Testis (tissue), 3 donors: ENCODE data around the gene DCDC2. TPM values are rescaled to one million over a fixed set of nuclear protein-coding genes. Genes with fewer than 3 reads are reported as not detected.
"Not testable (repeated sequence)": the region's sequence is repeated elsewhere in the genome, so short reads cannot be mapped to it uniquely, and the experiment has no call there.

Experiments used
- DNase-seq: peaks from one replicate; pipeline ENCODE4 v3.0.0-alpha.2; 2019
- H3K27ac ChIP-seq, 2 donors: fragments of 200-600 bp; sonication (generic); one replicate each; pipeline ENCODE4 v1.5.1; 2019
- H3K27me3 ChIP-seq: fragments of 200-600 bp; sonication (generic); one replicate; pipeline ENCODE4 v1.5.1; 2019
- H3K36me3 ChIP-seq: fragments of 200-600 bp; sonication (generic); one replicate; pipeline ENCODE4 v1.5.1; 2017; ENCODE audit warnings: low read depth; ENCODE audit errors: missing control alignments
- H3K4me1 ChIP-seq: fragments of 200-600 bp; sonication (generic); one replicate; pipeline ENCODE4 v1.5.1; 2019
- H3K4me3 ChIP-seq, 2 donors: fragments of 200-600 bp; sonication (generic); one replicate each; pipeline ENCODE4 v1.5.1; 2017 to 2019
- H3K9me3 ChIP-seq: fragments of 200-600 bp; sonication (generic); one replicate; pipeline ENCODE4 v1.5.1; 2017
- POLR2A ChIP-seq: fragments of 450-650 bp; IDR thresholded peaks from one replicate; pipeline ENCODE4 v1.6.1; 2017; ENCODE audit warnings: antibody characterized with exemption, mild to moderate bottlenecking, moderate library complexity
- WGBS, 2 donors: methylation state at CpG; one replicate each; pipeline ENCODE4 v1.1.5; 2018; 5-methylcytosine and 5-hydroxymethylcytosine counted together
- intact Hi-C: fragments of 100-400 bp; cut with DNase I; formaldehyde crosslinking; loops from one replicate; pipeline ENCODE4 v1.15.1; 2023; ENCODE audit warnings: low total_unique reads
- polyA plus RNA-seq: library from polyadenylated mRNA; stranded (reverse); fragments of 350-450 nt; fragmentation: Illumina TruSeq; extraction: RNeasy Lipid Tissue Mini Kit (QIAGEN cat#74804); gene quantifications from one replicate; pipeline ENCODE4 v1.2.3, GENCODE V29; 2014; ENCODE audit warnings: low read depth, low replicate concordance; ENCODE audit not compliant: insufficient read depth
- total RNA-seq, 2 donors: library from RNA; depleted of rRNA; stranded (reverse); fragments of >200 nt; gene quantifications; one replicate each; pipeline ENCODE4 v1.2.3, GENCODE V29; 2016
- TF ChIP-seq, protein P1 (sequence below), 3 experiments: fragments of 450-650 bp in 2 of 3; fragments of 200-600 bp in 1 of 3; sonication (generic) in 1 of 3; IDR thresholded peaks; one replicate each; pipeline ENCODE4 v1.5.1; 2016 to 2019; ENCODE audit warnings: antibody characterized with exemption in 3 of 3, mild to moderate bottlenecking in 2 of 3, moderate library complexity in 1 of 3

Gene DCDC2
- total and polyA plus RNA-seq, 3 donors from 2014 or later, result 2.4 to 11.1 (median 3.0) TPM

DNA sequence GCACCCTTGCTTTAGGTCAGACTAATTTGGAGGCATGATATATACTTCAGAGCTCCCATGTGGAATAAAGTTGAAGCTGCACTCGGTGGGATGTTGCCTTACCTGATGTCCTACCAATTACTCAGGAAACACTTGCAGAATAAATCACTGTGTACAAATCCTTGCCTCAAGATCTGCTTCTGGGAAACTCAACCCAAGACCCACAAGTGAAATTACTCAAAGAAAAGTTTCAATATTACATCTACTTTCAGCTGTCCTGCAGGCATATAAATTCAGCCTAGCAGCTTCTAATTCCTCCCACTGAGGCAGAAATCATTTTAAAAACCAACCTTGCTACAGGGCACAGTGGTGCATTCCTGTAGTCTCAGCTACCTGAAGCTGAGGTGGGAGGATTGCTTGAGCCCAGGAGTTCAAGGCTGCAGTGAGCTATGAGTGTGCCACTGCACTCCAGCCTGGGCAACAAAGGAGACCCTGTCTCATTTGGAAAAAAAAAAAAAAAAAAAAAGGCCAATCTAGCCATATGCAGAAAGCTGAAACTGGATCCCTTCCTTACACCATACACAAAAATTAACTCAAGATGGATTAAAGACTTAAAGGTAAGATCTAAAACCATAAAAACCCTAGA lies 20.7 kb upstream of the DCDC2 start:
- intact Hi-C loops, result no loop called here
- H3K4me3 ChIP-seq, result no peak overlapping the region
- H3K9me3 ChIP-seq, result no peaks in the 10 kb centered on the region
- H3K4me1 ChIP-seq, result no peaks in the 10 kb centered on the region
- H3K27me3 ChIP-seq, result no peaks in the 10 kb centered on the region
- no peak for TF ChIP-seq POLR2A
- TF ChIP-seq, protein P1, sequence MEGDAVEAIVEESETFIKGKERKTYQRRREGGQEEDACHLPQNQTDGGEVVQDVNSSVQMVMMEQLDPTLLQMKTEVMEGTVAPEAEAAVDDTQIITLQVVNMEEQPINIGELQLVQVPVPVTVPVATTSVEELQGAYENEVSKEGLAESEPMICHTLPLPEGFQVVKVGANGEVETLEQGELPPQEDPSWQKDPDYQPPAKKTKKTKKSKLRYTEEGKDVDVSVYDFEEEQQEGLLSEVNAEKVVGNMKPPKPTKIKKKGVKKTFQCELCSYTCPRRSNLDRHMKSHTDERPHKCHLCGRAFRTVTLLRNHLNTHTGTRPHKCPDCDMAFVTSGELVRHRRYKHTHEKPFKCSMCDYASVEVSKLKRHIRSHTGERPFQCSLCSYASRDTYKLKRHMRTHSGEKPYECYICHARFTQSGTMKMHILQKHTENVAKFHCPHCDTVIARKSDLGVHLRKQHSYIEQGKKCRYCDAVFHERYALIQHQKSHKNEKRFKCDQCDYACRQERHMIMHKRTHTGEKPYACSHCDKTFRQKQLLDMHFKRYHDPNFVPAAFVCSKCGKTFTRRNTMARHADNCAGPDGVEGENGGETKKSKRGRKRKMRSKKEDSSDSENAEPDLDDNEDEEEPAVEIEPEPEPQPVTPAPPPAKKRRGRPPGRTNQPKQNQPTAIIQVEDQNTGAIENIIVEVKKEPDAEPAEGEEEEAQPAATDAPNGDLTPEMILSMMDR (IDR thresholded peaks at IDR 0.05), result no peak
- no peak overlapping the region for H3K27ac ChIP-seq
- DNase-seq, result no peak
- 73 to 92% methylated on average over 1 of the region's 1 CpG for WGBS, 2 donors
- no peaks in the 10 kb centered on the region for H3K36me3 ChIP-seq

DNA sequence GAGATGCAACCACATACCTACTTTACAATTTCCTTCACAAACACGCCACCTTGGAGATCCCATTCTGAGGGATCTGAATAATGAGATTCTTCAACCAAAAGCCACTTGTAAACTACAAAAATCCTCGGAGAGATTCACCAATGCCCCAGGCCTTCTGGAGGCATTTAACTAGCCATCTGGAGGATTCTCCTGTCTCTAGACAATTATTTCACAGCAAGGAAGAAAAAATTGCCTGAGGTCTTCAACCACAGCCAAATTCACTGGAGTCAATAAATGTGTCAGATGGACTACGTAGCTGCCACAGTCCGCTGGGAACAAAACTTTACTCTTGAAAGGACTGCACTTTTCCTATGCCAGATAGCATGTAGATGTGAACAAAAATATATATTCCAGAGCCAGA lies 19.0 kb upstream of the DCDC2 start:
- H3K36me3 ChIP-seq, result no peaks in the 10 kb centered on the region
- no peaks in the 10 kb centered on the region for H3K4me1 ChIP-seq
- no peak for TF ChIP-seq POLR2A
- H3K27ac ChIP-seq, result no peak overlapping the region
- no peak overlapping the region for H3K4me3 ChIP-seq
- H3K9me3 ChIP-seq, result no peaks in the 10 kb centered on the region
- no peaks in the 10 kb centered on the region for H3K27me3 ChIP-seq
- DNase-seq, result no peak
- WGBS, 2 donors, result 51 to 70% methylated on average over 4 of the region's 4 CpGs
- intact Hi-C loops, result no loop called here

DNA sequence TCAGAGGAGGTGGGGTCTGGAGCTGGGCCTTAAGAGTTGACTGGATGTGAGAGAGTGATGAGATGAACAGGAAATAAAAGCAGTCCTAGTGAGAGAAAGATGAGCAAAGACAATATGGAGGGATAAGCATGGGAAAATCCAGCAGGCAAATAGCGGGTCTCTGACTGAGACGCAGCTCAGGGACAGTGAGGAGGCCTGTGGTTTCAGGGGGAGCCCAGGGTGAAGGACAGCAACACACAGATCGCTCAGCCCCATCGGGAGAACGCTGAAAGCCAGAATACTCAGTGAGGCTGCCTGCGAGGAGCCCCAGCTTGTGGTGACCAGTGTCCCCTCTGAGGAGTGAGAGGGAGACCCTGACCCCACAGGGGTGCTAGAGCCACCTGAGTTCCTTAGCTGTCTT lies 16.8 kb upstream of the DCDC2 start:
- 75 to 87% methylated on average over 6 of the region's 6 CpGs for WGBS, 2 donors

DNA sequence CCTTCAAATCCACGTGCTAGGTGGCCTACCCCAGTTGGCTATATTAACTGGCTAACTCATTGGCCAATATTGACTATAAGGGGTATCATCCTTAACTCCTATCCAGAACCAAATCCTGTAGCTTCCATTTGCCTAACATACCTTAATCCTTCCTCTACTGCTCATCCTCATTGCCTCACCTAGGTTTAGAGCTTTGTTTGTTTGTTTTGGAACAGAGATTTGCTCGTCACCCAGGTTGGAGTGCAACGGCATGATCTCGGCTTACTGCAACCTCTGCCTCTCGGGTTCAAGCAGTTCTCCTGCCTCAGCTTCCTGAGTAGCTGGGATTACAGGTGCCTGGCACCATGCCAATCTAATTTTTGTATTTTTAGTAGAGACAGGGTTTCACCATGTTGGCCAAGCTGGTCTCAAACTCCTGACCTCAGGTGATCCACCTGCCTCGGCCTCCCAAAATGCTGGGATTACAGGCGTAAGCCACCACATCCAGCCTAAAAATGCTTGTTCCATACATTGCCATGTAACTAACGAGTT lies 7.3 kb upstream of the DCDC2 start:
- H3K27me3 ChIP-seq, H3K4me1 ChIP-seq, H3K27ac ChIP-seq, intact Hi-C loops, DNase-seq, H3K36me3 ChIP-seq, H3K4me3 ChIP-seq, H3K9me3 ChIP-seq: not testable (repeated sequence)
- 81 to 83% methylated on average over 8 of the region's 8 CpGs for WGBS, 2 donors

More for the DNA sequence above, 16.8 kb upstream of the DCDC2 start:
- no peaks in the 10 kb centered on the region for H3K9me3 ChIP-seq
- no peaks in the 10 kb centered on the region for H3K27me3 ChIP-seq
- DNase-seq, result no peak
- no peak overlapping the region for H3K4me3 ChIP-seq
- intact Hi-C loops, result no loop called here
- no peaks in the 10 kb centered on the region for H3K4me1 ChIP-seq
- TF ChIP-seq, protein P1 (IDR thresholded peaks at IDR 0.05), result no peak
- no peak for TF ChIP-seq POLR2A
- no peaks in the 10 kb centered on the region for H3K36me3 ChIP-seq
- H3K27ac ChIP-seq, result no peak overlapping the region

DNA sequence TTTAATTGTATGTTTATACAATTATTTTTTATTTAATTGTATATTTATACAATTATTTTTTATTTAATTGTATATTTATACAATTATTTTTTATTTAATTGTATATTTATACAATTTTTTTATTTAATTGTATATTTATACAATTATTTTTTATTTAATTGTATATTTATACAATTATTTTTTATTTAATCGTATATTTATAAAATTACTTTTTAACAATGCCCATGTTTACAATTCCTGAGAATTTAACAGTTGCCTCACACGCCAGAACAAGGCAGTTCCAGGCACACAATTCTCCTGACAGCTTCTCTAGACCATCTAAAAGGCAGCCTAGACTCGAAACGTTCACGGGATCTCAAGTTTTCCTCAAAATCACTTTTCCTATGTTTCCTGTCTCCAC lies 4.5 kb upstream of the DCDC2 start:
- H3K27me3 ChIP-seq, H3K4me1 ChIP-seq, H3K9me3 ChIP-seq, DNase-seq, intact Hi-C loops, H3K36me3 ChIP-seq, H3K4me3 ChIP-seq, H3K27ac ChIP-seq: not testable (repeated sequence)
- WGBS, 2 donors, result 88 to 93% methylated on average over 5 of the region's 5 CpGs

DNA sequence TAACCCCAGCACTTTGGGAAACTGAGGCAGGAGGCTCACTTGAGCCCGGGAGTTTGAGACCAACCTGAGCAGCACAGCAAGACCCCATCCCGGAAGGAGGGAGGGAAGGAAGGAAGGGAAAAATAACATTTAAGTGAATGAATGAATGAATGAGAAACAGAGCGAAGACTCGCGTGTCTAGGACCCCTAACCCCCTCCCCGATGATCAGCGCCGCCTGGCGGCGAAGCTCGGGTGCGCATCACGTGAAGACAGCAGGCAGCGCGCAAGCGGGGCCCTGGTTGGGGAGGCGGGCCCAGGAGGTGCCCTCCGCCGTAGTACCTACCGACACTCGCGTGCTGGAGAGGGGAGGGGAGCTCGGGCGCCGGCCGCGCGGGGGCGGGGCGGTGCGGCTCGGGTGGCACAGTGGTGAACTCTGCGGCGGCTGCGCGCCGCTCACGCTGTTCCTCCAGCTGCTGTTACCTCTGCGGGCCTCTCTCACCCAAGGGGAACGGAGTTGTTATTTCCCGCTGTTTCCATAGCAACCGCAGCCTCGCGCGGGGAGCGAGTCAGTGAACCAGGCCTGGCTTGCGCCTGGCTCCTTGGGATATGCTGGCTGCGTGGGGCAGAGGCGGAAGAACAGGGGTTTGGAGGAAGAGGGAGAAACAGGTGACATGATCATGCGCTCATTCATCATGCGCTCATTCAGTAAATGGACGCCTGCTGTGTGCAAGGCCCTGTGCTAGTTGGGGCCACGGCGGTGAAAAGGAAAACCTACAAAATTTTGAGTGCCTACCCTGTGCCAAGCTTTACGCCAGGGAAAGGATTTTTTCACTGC lies 2.0 kb upstream of the DCDC2 start:
- DNase-seq, result peak; percentile 83
- H3K27ac ChIP-seq, result peak overlapping the region in 1 of 2 donors; percentile 36
- no peaks in the 10 kb centered on the region for H3K36me3 ChIP-seq
- peaks cover 8% of the 10 kb centered on the region for H3K4me1 ChIP-seq
- intact Hi-C loops, result no loop called here
- whole genome bisulfite sequencing, 2 donors, result 5 to 9% methylated on average over 33 to 51 of the region's 55 CpGs
- peak overlapping the region; percentile 46 to 62 for H3K4me3 ChIP-seq
- TF ChIP-seq, protein P1 (IDR thresholded peaks at IDR 0.05), result peak; percentile 52 to 75 (median 56)
- no peak for TF ChIP-seq POLR2A
- no peaks in the 10 kb centered on the region for H3K27me3 ChIP-seq
- H3K9me3 ChIP-seq, result no peaks in the 10 kb centered on the region
